Measurements from ENCODE around the gene MAP3K3.

Gene MAP3K3

DNA sequence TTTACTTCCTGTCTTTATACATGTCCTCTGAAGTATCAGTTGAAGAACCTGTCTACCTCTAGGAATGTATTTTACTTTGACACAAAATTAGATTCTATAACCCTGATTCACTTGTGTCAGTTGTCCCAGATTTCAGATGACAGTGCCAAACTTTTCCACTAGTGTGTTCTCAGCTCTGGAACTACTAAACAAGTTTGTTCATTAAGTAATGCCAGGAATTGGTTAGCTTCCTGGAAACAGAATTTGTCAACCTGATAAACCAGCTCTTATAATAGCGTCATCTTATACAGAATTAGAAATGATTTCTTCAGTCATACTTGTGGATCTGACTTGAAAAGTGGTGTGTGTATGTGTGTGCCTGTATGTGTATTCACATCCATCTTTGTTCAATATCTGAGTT, 7.4 kb downstream of the MAP3K3 start:
- Histone ChIP-seq H3K27ac (ENCODE audit: low read depth, low read length) (no peak overlapping the region), H3K9ac (ENCODE audit: low read length) (no peak overlapping the region), H3K4me2 (ENCODE audit: low read depth, low read length, poor library complexity, severe bottlenecking) (no peak overlapping the region), H3K9me2 (replicated peaks; ENCODE audit: insufficient read depth, low read length) (no peaks in the 10 kb centered on the region), H3F3A (ENCODE audit: insufficient read depth) (peaks cover 3% of the 10 kb centered on the region; the same call in 1 of the 2 replicates), H3K79me2 (ENCODE audit: insufficient read depth, low read length) (peaks cover 11% of the 10 kb centered on the region; the same call in 1 of the 2 replicates), H3K4me3 (ENCODE audit: insufficient read depth, low read length, poor library complexity, severe bottlenecking) (no peak overlapping the region), H3K9me3 (ENCODE audit: insufficient read depth, low read length) (no peaks in the 10 kb centered on the region), H2AFZ (ENCODE audit: low read depth, low read length, severe bottlenecking) (no peak overlapping the region), H3K36me3 (ENCODE audit: low read length) (no peaks in the 10 kb centered on the region), H3K27me3 (ENCODE audit: low read length) (no peaks in the 10 kb centered on the region), H4K20me1 (ENCODE audit: low read depth, low read length) (peaks cover 9% of the 10 kb centered on the region)
- TF ChIP-seq, protein P1, sequence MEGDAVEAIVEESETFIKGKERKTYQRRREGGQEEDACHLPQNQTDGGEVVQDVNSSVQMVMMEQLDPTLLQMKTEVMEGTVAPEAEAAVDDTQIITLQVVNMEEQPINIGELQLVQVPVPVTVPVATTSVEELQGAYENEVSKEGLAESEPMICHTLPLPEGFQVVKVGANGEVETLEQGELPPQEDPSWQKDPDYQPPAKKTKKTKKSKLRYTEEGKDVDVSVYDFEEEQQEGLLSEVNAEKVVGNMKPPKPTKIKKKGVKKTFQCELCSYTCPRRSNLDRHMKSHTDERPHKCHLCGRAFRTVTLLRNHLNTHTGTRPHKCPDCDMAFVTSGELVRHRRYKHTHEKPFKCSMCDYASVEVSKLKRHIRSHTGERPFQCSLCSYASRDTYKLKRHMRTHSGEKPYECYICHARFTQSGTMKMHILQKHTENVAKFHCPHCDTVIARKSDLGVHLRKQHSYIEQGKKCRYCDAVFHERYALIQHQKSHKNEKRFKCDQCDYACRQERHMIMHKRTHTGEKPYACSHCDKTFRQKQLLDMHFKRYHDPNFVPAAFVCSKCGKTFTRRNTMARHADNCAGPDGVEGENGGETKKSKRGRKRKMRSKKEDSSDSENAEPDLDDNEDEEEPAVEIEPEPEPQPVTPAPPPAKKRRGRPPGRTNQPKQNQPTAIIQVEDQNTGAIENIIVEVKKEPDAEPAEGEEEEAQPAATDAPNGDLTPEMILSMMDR (IDR thresholded peaks at IDR 0.05; ENCODE audit: insufficient read depth, low read length, poor library complexity, severe bottlenecking), result no peak
- TF ChIP-seq EZH2phosphoT487 (conservative IDR thresholded peaks at IDR 0.05; ENCODE audit: low read length), result no peak

DNA sequence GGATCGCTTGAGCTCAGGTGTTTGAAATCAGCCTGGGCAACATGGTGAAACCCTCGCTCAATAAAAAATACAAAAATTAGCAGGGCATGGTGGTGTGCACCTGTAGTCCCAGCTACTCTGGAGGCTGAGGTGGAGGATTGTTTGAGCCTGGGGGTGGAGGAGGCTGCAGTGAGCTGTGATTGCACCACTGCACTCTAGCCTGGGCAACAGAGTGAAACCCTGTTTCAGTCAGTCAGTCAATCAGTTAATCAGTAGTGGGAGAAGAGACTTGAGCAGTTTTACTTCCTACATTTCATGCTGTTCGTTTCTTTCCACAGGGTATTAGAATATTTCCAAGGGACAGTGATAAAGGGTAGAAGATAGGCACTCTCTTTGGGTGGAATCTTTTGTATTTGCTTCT, 8.8 kb downstream of the MAP3K3 start:
- H3K27ac ChIP-seq (ENCODE audit: low read depth, low read length), result no peak overlapping the region

DNA sequence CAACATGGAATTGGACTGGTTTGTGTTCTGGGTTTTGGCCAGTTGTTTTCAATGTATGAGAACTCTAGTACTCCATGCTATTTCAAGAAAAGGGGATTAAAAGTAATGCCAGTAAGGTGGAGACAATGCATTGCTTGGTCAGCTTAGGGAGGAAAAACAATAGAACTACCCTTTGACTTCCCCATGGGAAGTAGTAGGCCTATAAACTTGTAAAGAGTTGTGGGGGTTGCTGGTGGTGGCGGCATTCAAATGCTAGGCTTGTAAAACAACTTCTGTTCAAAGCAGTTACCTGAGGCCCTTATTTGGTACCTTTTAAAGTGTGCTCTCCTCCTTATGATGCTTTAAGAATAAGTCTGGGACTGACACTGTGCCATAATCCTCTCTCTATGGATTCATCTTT, 9.4 kb downstream of the MAP3K3 start:
- no peaks in the 10 kb centered on the region for H3K9me2 ChIP-seq (replicated peaks; ENCODE audit: insufficient read depth, low read length)
- no peak overlapping the region for H3K4me3 ChIP-seq (ENCODE audit: insufficient read depth, low read length, poor library complexity, severe bottlenecking)
- no peak overlapping the region for H3K27ac ChIP-seq (ENCODE audit: low read depth, low read length)
- no peaks in the 10 kb centered on the region for H3F3A ChIP-seq (ENCODE audit: insufficient read depth)
- H4K20me1 ChIP-seq (ENCODE audit: low read depth, low read length), result no peaks in the 10 kb centered on the region
- H3K9me3 ChIP-seq (ENCODE audit: insufficient read depth, low read length), result no peaks in the 10 kb centered on the region
- H2AFZ ChIP-seq (ENCODE audit: low read depth, low read length, severe bottlenecking), result no peak overlapping the region
- H3K36me3 ChIP-seq (ENCODE audit: low read length), result no peaks in the 10 kb centered on the region
- TF ChIP-seq, protein P1 (IDR thresholded peaks at IDR 0.05; ENCODE audit: insufficient read depth, low read length, poor library complexity, severe bottlenecking), result no peak
- TF ChIP-seq EZH2phosphoT487 (conservative IDR thresholded peaks at IDR 0.05; ENCODE audit: low read length), result no peak
- H3K9ac ChIP-seq (ENCODE audit: low read length), result no peak overlapping the region
- no peak overlapping the region for H3K4me2 ChIP-seq (ENCODE audit: low read depth, low read length, poor library complexity, severe bottlenecking)
- H3K27me3 ChIP-seq (ENCODE audit: low read length), result no peaks in the 10 kb centered on the region
- H3K79me2 ChIP-seq (ENCODE audit: insufficient read depth, low read length), result no peaks in the 10 kb centered on the region; the same call in 1 of the 2 replicates

More for the DNA sequence above, 8.8 kb downstream of the MAP3K3 start:
- Histone ChIP-seq H3K27me3 (ENCODE audit: low read length) (no peaks in the 10 kb centered on the region), H3K9me3 (ENCODE audit: insufficient read depth, low read length) (no peaks in the 10 kb centered on the region), H4K20me1 (ENCODE audit: low read depth, low read length) (no peaks in the 10 kb centered on the region), H3K79me2 (ENCODE audit: insufficient read depth, low read length) (peaks cover 1% of the 10 kb centered on the region; the same call in 1 of the 2 replicates), H3K4me2 (ENCODE audit: low read depth, low read length, poor library complexity, severe bottlenecking) (no peak overlapping the region), H3K9me2 (replicated peaks; ENCODE audit: insufficient read depth, low read length) (no peaks in the 10 kb centered on the region), H3K36me3 (ENCODE audit: low read length) (no peaks in the 10 kb centered on the region), H2AFZ (ENCODE audit: low read depth, low read length, severe bottlenecking) (no peak overlapping the region), H3K4me3 (ENCODE audit: insufficient read depth, low read length, poor library complexity, severe bottlenecking) (no peak overlapping the region), H3K9ac (ENCODE audit: low read length) (no peak overlapping the region), H3F3A (ENCODE audit: insufficient read depth) (no peaks in the 10 kb centered on the region)
- no peak for TF ChIP-seq EZH2phosphoT487 (conservative IDR thresholded peaks at IDR 0.05; ENCODE audit: low read length)
- TF ChIP-seq, protein P1 (IDR thresholded peaks at IDR 0.05; ENCODE audit: insufficient read depth, low read length, poor library complexity, severe bottlenecking), result no peak
